Activated T-cell treated with anti-CD3 and anti-CD28 coated beads, Interleukin-2, amount 50 U/mL, for 72 hours (primary cell): ENCODE data around the gene SDC4. TPM values are rescaled to one million over a fixed set of nuclear protein-coding genes. Genes with fewer than 3 reads are reported as not detected.

Experiments used
- ATAC-seq, 2 donors: fragments of 150-1000 bp; cut with Tn5 transposase; replicated peaks in 1 of 2; 2 replicates each; pipeline ENCODE4 v1.10.0; 2021; ENCODE audit warnings: moderate library complexity in 2 of 2, mild to moderate bottlenecking in 1 of 2
- DNase-seq, 2 donors: peaks; one replicate each; pipeline ENCODE4 v3.0.0; 2021 to 2022; ENCODE audit warnings: mixed read lengths in 1 of 2
- H3K27ac Mint-ChIP-seq: one replicate; pipeline ENCODE4 v1.8.0; 2022; ENCODE audit warnings: mild to moderate bottlenecking, moderate library complexity, mixed read lengths
- H3K27me3 Mint-ChIP-seq: one replicate; pipeline ENCODE4 v1.8.0; 2022; ENCODE audit warnings: low read depth, mixed read lengths
- H3K36me3 Mint-ChIP-seq, 2 donors: one replicate each; pipeline ENCODE4 v1.8.0; 2022; ENCODE audit warnings: mixed read lengths in 2 of 2, mild to moderate bottlenecking in 1 of 2; ENCODE audit not compliant: insufficient read depth in 2 of 2
- H3K4me1 Mint-ChIP-seq: one replicate; pipeline ENCODE4 v1.8.0; 2022; ENCODE audit warnings: low read depth, mixed read lengths
- H3K4me3 Mint-ChIP-seq, 2 donors: one replicate each; pipeline ENCODE4 v1.8.0; 2022; ENCODE audit warnings: mild to moderate bottlenecking in 2 of 2, mixed read lengths in 2 of 2, moderate library complexity in 2 of 2
- H3K9me3 Mint-ChIP-seq, 2 donors: one replicate each; pipeline ENCODE4 v1.8.0; 2022; ENCODE audit warnings: mixed read lengths in 2 of 2
- total RNA-seq, 2 donors: library from RNA; stranded (reverse); gene quantifications; one replicate each; pipeline ENCODE4 v1.2.3, GENCODE V29; 2022

The SDC4 gene
- total RNA-seq, 2 donors from 2014 or later: 37.7 to 51.1 TPM

- Mint-ChIP-seq H3K9me3 (no peaks in the 10 kb centered on the region), H3K27ac (no peak overlapping the region), H3K4me1 (peaks cover 39% of the 10 kb centered on the region), H3K36me3 (no peaks in the 10 kb centered on the region), H3K27me3 (peaks cover 44% of the 10 kb centered on the region), H3K4me3 (peak overlapping the region in 1 of 2 donors; percentile 84)
- DNase-seq: no peak
- ATAC-seq: no peak
Observed at GRCh38 chr20:45316150-45317080, 31.8 kb downstream of the SDC4 start.

GRCh38 chr20:45315672-45316071, 32.6 kb downstream of the SDC4 start:
- ATAC-seq: no peak
- peaks cover 52% of the 10 kb centered on the region for H3K27me3 Mint-ChIP-seq
- H3K36me3 Mint-ChIP-seq: peaks cover 0 to 2% of the 10 kb centered on the region in 2 donors

GRCh38 chr20:45313943-45314342, 34.3 kb downstream of the SDC4 start:
- H3K27ac Mint-ChIP-seq: no peak overlapping the region
- ATAC-seq (no peak), DNase-seq (no peak)
- no peak overlapping the region for H3K4me3 Mint-ChIP-seq
- peaks cover 29% of the 10 kb centered on the region for H3K4me1 Mint-ChIP-seq
- H3K9me3 Mint-ChIP-seq: no peaks in the 10 kb centered on the region
- H3K27me3 Mint-ChIP-seq: peaks cover 69% of the 10 kb centered on the region
- H3K36me3 Mint-ChIP-seq: peaks cover 0 to 2% of the 10 kb centered on the region in 2 donors

More at GRCh38 chr20:45315672-45316071, 32.6 kb downstream of the SDC4 start:
- Mint-ChIP-seq H3K4me3 (peak overlapping the region; percentile 27 to 58), H3K9me3 (no peaks in the 10 kb centered on the region), H3K4me1 (peaks cover 38% of the 10 kb centered on the region), H3K27ac (peak overlapping the region; percentile 33)
- DNase-seq: no peak

GRCh38 chr20:45313065-45313695, 35.0 kb downstream of the SDC4 start:
- Mint-ChIP-seq H3K4me1 (peaks cover 21% of the 10 kb centered on the region), H3K9me3 (no peaks in the 10 kb centered on the region), H3K4me3 (no peak overlapping the region), H3K27ac (no peak overlapping the region), H3K36me3 (peaks cover 0 to 2% of the 10 kb centered on the region in 2 donors), H3K27me3 (peaks cover 70% of the 10 kb centered on the region)
- no peak for ATAC-seq
- DNase-seq: no peak

GRCh38 chr20:45312241-45312640, 36.0 kb downstream of the SDC4 start:
- Mint-ChIP-seq H3K27me3 (peaks cover 72% of the 10 kb centered on the region), H3K9me3 (no peaks in the 10 kb centered on the region), H3K4me1 (peaks cover 12% of the 10 kb centered on the region), H3K27ac (no peak overlapping the region), H3K36me3 (peaks cover 0 to 2% of the 10 kb centered on the region in 2 donors), H3K4me3 (no peak overlapping the region)
- ATAC-seq (no peak), DNase-seq (no peak)

- Mint-ChIP-seq H3K27me3 (peaks cover 68% of the 10 kb centered on the region), H3K4me3 (peak overlapping the region in 1 of 2 donors; percentile 24), H3K27ac (no peak overlapping the region)
Observed at GRCh38 chr20:45311589-45312211, 36.5 kb downstream of the SDC4 start.

GRCh38 chr20:45309075-45309474, 39.1 kb downstream of the SDC4 start:
- no peaks in the 10 kb centered on the region for H3K9me3 Mint-ChIP-seq
- DNase-seq (no peak), ATAC-seq (no peak)
- no peak overlapping the region for H3K27ac Mint-ChIP-seq
- peaks cover 68% of the 10 kb centered on the region for H3K27me3 Mint-ChIP-seq
- peaks cover 0 to 2% of the 10 kb centered on the region in 2 donors for H3K36me3 Mint-ChIP-seq
- H3K4me3 Mint-ChIP-seq: no peak overlapping the region
- H3K4me1 Mint-ChIP-seq: peaks cover 8% of the 10 kb centered on the region

More at GRCh38 chr20:45311589-45312211, 36.5 kb downstream of the SDC4 start:
- Mint-ChIP-seq H3K9me3 (no peaks in the 10 kb centered on the region), H3K4me1 (peaks cover 7% of the 10 kb centered on the region), H3K36me3 (peaks cover 0 to 2% of the 10 kb centered on the region in 2 donors)
- DNase-seq (peak; percentile 75 to 82), ATAC-seq (peak; percentile 83)

GRCh38 chr20:45308117-45308778, 40.0 kb downstream of the SDC4 start, which contains the start of gene MATN4:
Gene MATN4, minus strand, starts transcription at chr20:45308299. Its CDS starts 2,717 bp downstream, at chr20:45305582.
- H3K27me3 Mint-ChIP-seq: peaks cover 68% of the 10 kb centered on the region
- DNase-seq (no peak), ATAC-seq (no peak)
- H3K36me3 Mint-ChIP-seq: peaks cover 0 to 5% of the 10 kb centered on the region in 2 donors
- H3K4me1 Mint-ChIP-seq: peaks cover 16% of the 10 kb centered on the region
- no peaks in the 10 kb centered on the region for H3K9me3 Mint-ChIP-seq
- H3K4me3 Mint-ChIP-seq: no peak within 1 kb of the TSS
- no peak within 1 kb of the TSS for H3K27ac Mint-ChIP-seq

GRCh38 chr20:45307076-45307640, 41.1 kb downstream of the SDC4 start:
- Mint-ChIP-seq H3K4me3 (no peak overlapping the region), H3K36me3 (peaks cover 0 to 5% of the 10 kb centered on the region in 2 donors), H3K27me3 (peaks cover 78% of the 10 kb centered on the region), H3K27ac (no peak overlapping the region), H3K4me1 (peaks cover 27% of the 10 kb centered on the region), H3K9me3 (no peaks in the 10 kb centered on the region)
- no peak for ATAC-seq
- DNase-seq: no peak

GRCh38 chr20:45306431-45306982, 41.7 kb downstream of the SDC4 start, which contains the start of gene RBPJL:
Gene RBPJL, plus strand, starts transcription at chr20:45306840. Its CDS starts 83 bp downstream, at chr20:45306923.
- ATAC-seq (peak in 1 of 2 donors; percentile 21), DNase-seq (peak; percentile 62 to 70)
- H3K27me3 Mint-ChIP-seq: peaks cover 76% of the 10 kb centered on the region
- no peak within 1 kb of the TSS for H3K27ac Mint-ChIP-seq
- H3K9me3 Mint-ChIP-seq: no peaks in the 10 kb centered on the region
- peaks cover 32% of the 10 kb centered on the region for H3K4me1 Mint-ChIP-seq
- peaks cover 0 to 5% of the 10 kb centered on the region in 2 donors for H3K36me3 Mint-ChIP-seq
- no peak within 1 kb of the TSS for H3K4me3 Mint-ChIP-seq

- Mint-ChIP-seq H3K9me3 (no peaks in the 10 kb centered on the region), H3K4me1 (peaks cover 36% of the 10 kb centered on the region), H3K27me3 (peaks cover 69% of the 10 kb centered on the region), H3K4me3 (no peak overlapping the region), H3K27ac (no peak overlapping the region), H3K36me3 (peaks cover 0 to 4% of the 10 kb centered on the region in 2 donors)
- no peak for DNase-seq
- ATAC-seq: no peak
Observed at GRCh38 chr20:45305262-45305661, 43.0 kb downstream of the SDC4 start.

GRCh38 chr20:45304464-45304999, 43.7 kb downstream of the SDC4 start:
- Mint-ChIP-seq H3K27ac (no peak overlapping the region), H3K27me3 (peaks cover 69% of the 10 kb centered on the region), H3K36me3 (peaks cover 0 to 4% of the 10 kb centered on the region in 2 donors), H3K9me3 (no peaks in the 10 kb centered on the region), H3K4me3 (peak overlapping the region in 1 of 2 donors; percentile 46), H3K4me1 (peaks cover 40% of the 10 kb centered on the region)
- ATAC-seq (no peak), DNase-seq (no peak)
